Natural killer cell treated with Interleukin-12 subunit alpha and Interleukin-12 subunit beta and Interleukin-15 and Interleukin-18, amount 100 ng/mL, for 72 hours (primary cell): ENCODE measurements around the gene HGD. TPM values are rescaled to one million over a fixed set of nuclear protein-coding genes. Genes with fewer than 3 reads are reported as not detected.
A peak's percentile ranks its signal among the peaks of the same experiment; 100 is the strongest.
"Not testable (repeated sequence)": the region's sequence is repeated elsewhere in the genome, so short reads cannot be mapped to it uniquely, and the experiment has no call there.

ENCODE experiments used
- ATAC-seq, 2 donors: fragments of 150-1000 bp; cut with Tn5 transposase in 1 of 2; sonication (Bioruptor Pico), chemical (Tn5 transposase) in 1 of 2; 2 replicates each; pipeline ENCODE4 v1.10.0; 2021
- DNase-seq: peaks from one replicate; pipeline ENCODE4 v3.0.0; 2022; ENCODE audit warnings: low spot score
- H3K27ac Mint-ChIP-seq, 2 donors: 1 replicate in 1 of 2; 2 replicates in 1 of 2; pipeline ENCODE4 v1.8.0; 2022; ENCODE audit warnings: mixed read lengths in 2 of 2, mild to moderate bottlenecking in 1 of 2, moderate library complexity in 1 of 2
- H3K27me3 Mint-ChIP-seq, 2 donors: 1 replicate in 1 of 2; 2 replicates in 1 of 2; pipeline ENCODE4 v1.8.0; 2022; ENCODE audit warnings: mixed read lengths in 2 of 2
- H3K36me3 Mint-ChIP-seq: one replicate; pipeline ENCODE4 v1.8.0; 2022; ENCODE audit warnings: mixed read lengths
- H3K4me1 Mint-ChIP-seq, 2 donors: 1 replicate in 1 of 2; 2 replicates in 1 of 2; pipeline ENCODE4 v1.8.0; 2022; ENCODE audit warnings: low read depth in 2 of 2, mixed read lengths in 2 of 2, mild to moderate bottlenecking in 1 of 2
- H3K4me3 Mint-ChIP-seq: one replicate; pipeline ENCODE4 v1.8.0; 2022; ENCODE audit warnings: mixed read lengths
- H3K9me3 Mint-ChIP-seq: 2 replicates; pipeline ENCODE4 v1.8.0; 2022; ENCODE audit warnings: mixed read lengths
- total RNA-seq, 2 donors: library from RNA; stranded (reverse); gene quantifications; one replicate each; pipeline ENCODE4 v1.2.3, GENCODE V29; 2022

Gene HGD
- total RNA-seq, 2 donors from 2014 or later: 1.00 to 1.8 TPM

DNA sequence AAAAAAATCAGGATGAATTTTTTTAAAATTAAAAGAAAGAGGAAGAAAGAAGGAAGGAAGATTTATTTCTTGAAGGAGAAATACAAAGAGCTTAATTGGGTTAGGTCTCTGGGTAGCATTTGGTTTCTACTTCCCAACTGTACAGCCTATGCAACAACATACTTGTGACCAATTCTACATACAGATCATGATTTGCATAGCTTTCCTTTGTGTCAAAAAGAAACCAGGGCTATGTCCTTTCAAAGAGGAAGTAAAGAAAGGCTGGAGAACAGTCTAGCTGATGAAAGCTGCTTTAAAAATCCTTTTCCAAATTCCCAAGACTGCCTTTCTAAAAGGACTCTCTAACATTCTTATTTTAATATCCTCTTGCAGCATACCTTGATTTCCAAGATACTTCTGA, 6.1 kb upstream of the HGD start:
- ATAC-seq (no peak), DNase-seq (no peak)
- Mint-ChIP-seq H3K4me3 (no peak overlapping the region), H3K27me3 (no peaks in the 10 kb centered on the region), H3K27ac (no peak overlapping the region), H3K36me3 (no peaks in the 10 kb centered on the region), H3K4me1 (no peaks in the 10 kb centered on the region), H3K9me3 (no peaks in the 10 kb centered on the region)

DNA sequence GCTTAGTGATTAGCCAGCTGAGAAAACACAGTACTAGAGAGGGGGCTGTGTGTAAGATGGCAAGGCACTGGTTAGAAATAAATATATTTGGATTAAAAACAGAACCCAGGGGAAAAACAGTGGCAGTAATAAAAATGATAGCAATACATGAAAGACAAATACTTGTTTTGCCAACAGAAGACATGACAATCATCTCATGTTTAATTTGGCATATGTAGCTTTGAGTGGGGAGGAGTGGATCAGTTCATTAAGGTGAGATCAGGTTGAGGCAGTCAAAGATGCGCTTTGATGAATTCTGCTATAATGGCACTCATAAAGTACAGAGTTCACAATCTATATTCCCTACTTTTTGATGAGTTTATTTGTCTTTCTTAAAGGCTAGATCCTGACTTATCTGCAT, 3.4 kb upstream of the HGD start:
- no peak for ATAC-seq

DNA sequence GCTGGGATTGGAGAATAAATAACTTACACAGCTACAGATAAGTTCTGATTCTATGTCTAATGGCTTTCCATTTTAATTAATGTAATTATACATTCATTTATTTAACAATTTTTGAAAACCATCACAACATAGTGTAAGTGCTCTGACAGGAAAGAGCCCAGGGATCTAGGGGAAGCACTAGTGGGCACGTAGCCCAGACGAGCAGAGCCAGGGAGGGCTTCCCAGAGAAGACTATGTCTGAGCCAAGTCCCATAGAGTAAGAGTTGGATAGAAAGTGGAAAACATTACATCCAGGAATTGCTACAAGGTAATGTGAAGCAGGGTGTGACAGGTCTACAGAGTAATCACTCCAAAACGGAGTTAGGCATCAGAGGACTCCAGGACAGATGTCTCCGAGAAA, 2.9 kb upstream of the HGD start:
- DNase-seq (no peak), ATAC-seq (no peak)
- Mint-ChIP-seq H3K27ac (no peak overlapping the region), H3K4me3 (no peak overlapping the region), H3K36me3 (no peaks in the 10 kb centered on the region), H3K4me1 (no peaks in the 10 kb centered on the region), H3K27me3 (no peaks in the 10 kb centered on the region), H3K9me3 (no peaks in the 10 kb centered on the region)

More for the DNA sequence above, 3.4 kb upstream of the HGD start:
- Mint-ChIP-seq H3K27ac (no peak overlapping the region), H3K36me3 (no peaks in the 10 kb centered on the region), H3K27me3 (no peaks in the 10 kb centered on the region), H3K9me3 (no peaks in the 10 kb centered on the region), H3K4me3 (no peak overlapping the region), H3K4me1 (no peaks in the 10 kb centered on the region)
- no peak for DNase-seq

DNA sequence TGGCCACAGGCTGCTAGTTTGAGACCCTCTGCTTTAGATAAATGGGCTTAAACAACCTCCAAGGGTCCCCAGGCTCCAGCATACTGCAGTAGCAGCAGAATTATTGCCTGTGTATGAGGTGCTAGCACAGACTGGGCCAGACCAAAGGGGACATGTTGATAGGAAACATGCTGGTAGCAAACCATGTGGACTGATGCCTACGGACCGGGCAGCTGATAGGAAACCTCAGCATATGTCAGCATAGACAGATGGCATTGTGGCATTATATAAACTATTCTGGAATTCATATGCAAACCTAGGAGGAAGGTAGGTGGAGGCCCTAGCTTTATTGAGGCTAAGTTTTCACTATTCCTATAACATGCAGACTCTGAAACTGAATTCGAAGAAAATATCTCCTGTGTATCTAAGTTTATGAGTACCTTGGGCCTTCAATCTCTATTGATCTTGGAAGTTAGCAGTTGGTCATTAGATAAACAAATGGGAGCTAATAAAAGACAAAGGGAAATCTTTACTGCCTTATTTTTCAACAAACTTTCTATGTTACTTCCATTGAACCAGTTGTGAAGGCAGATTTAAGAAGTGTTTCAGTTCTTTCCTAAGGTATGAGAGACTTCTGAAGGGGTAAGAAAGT, 1.7 kb upstream of the HGD start:
- Mint-ChIP-seq H3K27ac (no peak overlapping the region), H3K36me3 (no peaks in the 10 kb centered on the region), H3K9me3 (no peaks in the 10 kb centered on the region), H3K4me3 (no peak overlapping the region), H3K27me3 (peaks cover 4 to 7% of the 10 kb centered on the region in 2 donors), H3K4me1 (peaks cover 0 to under 1% of the 10 kb centered on the region in 2 donors)
- no peak for ATAC-seq
- DNase-seq: no peak

DNA sequence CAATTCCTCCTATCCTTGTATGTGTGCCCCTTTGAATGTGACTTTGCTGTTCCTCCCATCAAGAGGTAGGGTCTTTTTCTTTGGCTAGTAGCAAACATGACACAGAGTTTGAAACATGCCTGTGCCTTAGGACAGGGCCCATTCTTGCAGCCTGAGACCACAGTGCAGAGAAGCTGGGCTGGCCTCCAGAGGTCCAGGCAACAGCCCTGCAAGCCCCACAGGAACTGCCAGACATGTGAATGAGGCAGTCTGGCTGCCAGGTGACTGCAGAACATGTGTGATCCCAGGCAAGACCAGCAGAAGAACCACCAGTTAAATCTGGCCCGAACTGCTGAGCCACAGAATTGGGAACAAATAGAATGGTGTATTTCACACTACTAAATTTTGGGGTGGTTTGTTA, 1.2 kb upstream of the HGD start:
- peaks cover 7% of the 10 kb centered on the region in 2 donors for H3K27me3 Mint-ChIP-seq
- no peaks in the 10 kb centered on the region for H3K36me3 Mint-ChIP-seq
- DNase-seq: no peak
- no peaks in the 10 kb centered on the region for H3K9me3 Mint-ChIP-seq
- peak in 1 of 2 donors; percentile 20 for ATAC-seq
- H3K4me3 Mint-ChIP-seq: no peak overlapping the region
- H3K4me1 Mint-ChIP-seq: peaks cover 6% of the 10 kb centered on the region in 2 donors
- H3K27ac Mint-ChIP-seq: no peak overlapping the region

DNA sequence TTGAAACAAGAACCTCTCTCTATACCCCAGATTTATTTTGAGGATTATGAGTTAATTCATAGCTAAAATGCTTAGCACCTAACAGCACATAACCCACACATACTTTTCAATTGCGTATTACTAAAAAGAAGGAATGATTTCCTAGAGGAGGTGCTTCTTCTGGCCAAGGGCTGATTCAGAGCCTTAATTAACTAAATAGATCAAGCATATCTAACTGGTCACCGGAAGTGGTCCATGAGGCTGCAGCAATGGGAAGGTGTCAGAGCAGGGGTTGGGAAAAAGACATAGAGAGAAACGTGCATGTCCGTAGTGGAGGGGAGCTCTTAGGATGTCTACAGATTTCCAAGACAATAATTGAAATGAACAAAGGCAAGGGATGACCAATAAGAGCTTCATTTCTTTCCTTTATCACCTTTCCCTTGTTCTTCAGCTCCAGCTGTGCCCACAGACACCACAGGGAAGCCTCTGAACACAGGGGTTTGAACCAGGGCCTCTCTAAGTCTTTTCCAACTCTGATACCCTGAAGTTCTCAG, 467 bp downstream of the HGD start:
- H3K4me3 Mint-ChIP-seq: no peak overlapping the region
- H3K27ac Mint-ChIP-seq: no peak overlapping the region
- peaks cover 6 to 9% of the 10 kb centered on the region in 2 donors for H3K4me1 Mint-ChIP-seq
- no peaks in the 10 kb centered on the region for H3K36me3 Mint-ChIP-seq
- H3K9me3 Mint-ChIP-seq: no peaks in the 10 kb centered on the region
- no peak for ATAC-seq
- peaks cover 13 to 14% of the 10 kb centered on the region in 2 donors for H3K27me3 Mint-ChIP-seq
- no peak for DNase-seq

DNA sequence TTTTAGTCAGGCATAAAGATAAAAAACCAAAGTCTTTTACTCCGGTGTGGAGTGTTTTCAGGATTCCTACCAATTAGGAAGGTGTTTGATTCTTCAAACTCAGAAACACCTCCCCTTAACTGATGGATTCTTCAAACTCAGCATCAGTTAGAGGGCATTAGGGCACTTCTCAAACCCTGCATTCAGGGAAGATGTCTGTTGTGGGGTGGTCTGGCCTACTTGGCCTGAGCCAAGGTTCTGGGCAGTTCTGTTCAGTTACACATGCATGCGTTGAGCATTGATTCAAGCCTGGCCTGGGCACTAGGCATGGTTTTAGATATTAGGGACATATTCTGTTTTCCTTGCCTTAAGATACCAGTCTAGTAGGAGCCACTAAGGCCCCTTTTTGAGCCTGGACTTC, 1.0 kb downstream of the HGD start:
- DNase-seq (no peak), ATAC-seq (no peak)
- peaks cover 13 to 17% of the 10 kb centered on the region in 2 donors for H3K27me3 Mint-ChIP-seq
- H3K4me3 Mint-ChIP-seq: no peak overlapping the region
- H3K4me1 Mint-ChIP-seq: peaks cover 6 to 9% of the 10 kb centered on the region in 2 donors
- H3K9me3 Mint-ChIP-seq: no peaks in the 10 kb centered on the region
- H3K36me3 Mint-ChIP-seq: no peaks in the 10 kb centered on the region
- H3K27ac Mint-ChIP-seq: no peak overlapping the region

DNA sequence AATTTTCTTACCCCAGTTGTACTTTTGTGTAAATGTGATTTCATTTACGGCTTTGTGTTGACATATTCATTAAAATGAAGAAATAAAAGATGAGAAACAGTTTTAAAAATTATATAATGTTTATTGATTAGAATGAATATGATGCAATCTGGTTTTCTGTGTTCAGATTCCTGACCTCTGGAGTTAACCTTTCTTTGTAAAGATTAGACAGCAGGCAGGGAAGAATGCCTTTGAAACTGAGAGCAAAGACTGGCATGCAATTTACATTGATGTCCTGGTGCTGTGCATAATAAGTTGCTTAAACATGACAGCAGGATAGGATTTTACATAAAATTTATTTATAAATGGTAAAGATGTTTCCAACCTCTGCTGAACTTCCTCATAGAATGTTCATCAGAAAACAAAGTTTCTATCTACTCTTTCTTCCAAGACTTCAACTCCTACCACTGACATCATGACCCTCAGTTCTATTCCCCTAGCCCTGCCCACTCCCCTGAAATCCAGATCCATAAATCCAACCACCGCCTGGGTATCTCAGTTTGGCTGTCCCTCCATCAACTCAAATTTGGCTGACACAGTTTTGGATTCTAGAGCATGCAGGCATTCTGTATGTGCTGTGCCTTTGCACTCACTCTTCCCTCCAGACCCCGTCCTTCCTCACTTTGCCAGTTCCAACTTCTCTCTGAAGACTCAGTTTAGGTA, 1.7 kb downstream of the HGD start:
- no peak for ATAC-seq
- H3K36me3 Mint-ChIP-seq: no peaks in the 10 kb centered on the region
- H3K4me3 Mint-ChIP-seq: no peak overlapping the region

DNA sequence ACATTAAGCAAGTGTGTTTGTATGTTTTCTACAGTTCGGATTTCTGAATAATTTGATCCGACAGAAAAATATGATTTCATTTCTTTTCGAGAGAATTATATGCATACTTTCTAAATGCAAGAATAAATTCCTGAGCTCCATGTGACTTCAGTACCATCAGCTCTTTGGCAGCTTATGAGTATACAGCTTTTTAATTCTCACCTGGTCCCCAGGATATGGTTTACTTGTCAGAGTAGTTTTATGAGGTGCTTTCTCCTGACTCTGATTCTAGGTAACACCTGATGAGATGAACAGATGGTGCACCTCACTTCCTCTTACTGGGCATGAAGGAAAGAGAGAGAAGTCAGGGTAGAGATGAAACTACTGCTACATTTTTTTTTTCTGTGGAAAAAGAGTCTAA, 3.1 kb downstream of the HGD start:
- no peak for DNase-seq
- H3K36me3 Mint-ChIP-seq: no peaks in the 10 kb centered on the region
- H3K4me1 Mint-ChIP-seq: peaks cover 6 to 9% of the 10 kb centered on the region in 2 donors
- peaks cover 13 to 17% of the 10 kb centered on the region in 2 donors for H3K27me3 Mint-ChIP-seq
- no peak overlapping the region for H3K4me3 Mint-ChIP-seq
- no peak for ATAC-seq
- no peak overlapping the region for H3K27ac Mint-ChIP-seq
- H3K9me3 Mint-ChIP-seq: no peaks in the 10 kb centered on the region

More for the DNA sequence above, 1.7 kb downstream of the HGD start:
- no peak overlapping the region for H3K27ac Mint-ChIP-seq
- H3K27me3 Mint-ChIP-seq: peaks cover 13 to 17% of the 10 kb centered on the region in 2 donors
- peaks cover 6 to 9% of the 10 kb centered on the region in 2 donors for H3K4me1 Mint-ChIP-seq
- DNase-seq: no peak
- H3K9me3 Mint-ChIP-seq: no peaks in the 10 kb centered on the region

DNA sequence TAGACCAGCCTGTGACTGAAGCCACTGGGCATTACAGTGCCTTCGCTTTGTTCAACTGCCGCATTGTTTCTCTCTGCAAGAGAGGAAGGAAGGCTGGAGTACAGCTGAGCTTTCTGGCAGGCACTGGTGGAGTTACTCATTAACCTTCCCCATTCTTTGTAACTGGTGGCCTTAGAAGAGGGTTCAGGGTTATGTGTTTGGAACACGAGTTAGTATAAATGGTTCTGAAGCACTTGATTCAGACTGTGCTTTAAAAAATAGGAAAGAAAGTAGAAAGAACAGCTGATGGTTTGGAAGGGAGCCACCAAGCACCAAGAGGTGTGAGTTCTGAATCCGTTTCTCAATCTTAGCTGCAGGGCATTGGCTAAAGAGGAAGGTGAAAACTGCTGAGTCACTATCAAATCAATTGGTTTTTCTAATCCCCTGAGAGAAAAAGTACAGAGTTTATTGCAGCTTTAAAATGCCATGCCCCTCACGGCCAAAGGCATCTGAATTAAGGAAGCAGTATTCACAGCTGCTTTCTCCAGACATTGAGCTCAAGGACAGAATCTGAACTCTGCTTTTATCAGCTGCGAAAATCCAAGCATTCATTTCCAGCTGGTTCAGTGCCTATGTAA, 3.6 kb downstream of the HGD start:
- DNase-seq: no peak
- Mint-ChIP-seq H3K27me3 (peaks cover 13 to 17% of the 10 kb centered on the region in 2 donors), H3K4me3 (no peak overlapping the region), H3K27ac (peak overlapping the region in 1 of 2 donors; percentile 29), H3K36me3 (no peaks in the 10 kb centered on the region), H3K4me1 (peaks cover 6 to 9% of the 10 kb centered on the region in 2 donors), H3K9me3 (no peaks in the 10 kb centered on the region)
- ATAC-seq: no peak

DNA sequence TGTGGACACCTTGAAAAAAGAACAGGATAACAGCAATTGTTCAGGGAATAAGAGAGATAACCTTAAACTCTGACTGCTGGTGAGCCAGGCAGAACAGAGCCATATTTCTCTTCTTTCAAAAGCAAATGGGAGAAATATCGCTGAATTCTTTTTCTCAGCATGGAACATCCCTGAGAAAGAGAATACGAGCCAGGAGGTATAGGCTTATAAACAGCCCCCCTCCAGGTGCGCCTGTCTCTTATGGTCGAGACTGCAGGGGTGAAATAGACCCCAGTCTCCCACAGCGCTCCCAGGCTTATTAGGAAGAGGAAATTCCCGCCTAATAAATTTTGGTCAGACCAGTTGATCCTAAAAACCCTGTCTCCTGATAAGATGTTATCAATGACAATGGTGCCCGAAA, 4.8 kb downstream of the HGD start:
- not testable (repeated sequence) for ATAC-seq, H3K9me3 Mint-ChIP-seq, DNase-seq, H3K36me3 Mint-ChIP-seq, H3K4me1 Mint-ChIP-seq, H3K4me3 Mint-ChIP-seq, H3K27ac Mint-ChIP-seq
- peaks cover 13 to 17% of the 10 kb centered on the region in 2 donors for H3K27me3 Mint-ChIP-seq

DNA sequence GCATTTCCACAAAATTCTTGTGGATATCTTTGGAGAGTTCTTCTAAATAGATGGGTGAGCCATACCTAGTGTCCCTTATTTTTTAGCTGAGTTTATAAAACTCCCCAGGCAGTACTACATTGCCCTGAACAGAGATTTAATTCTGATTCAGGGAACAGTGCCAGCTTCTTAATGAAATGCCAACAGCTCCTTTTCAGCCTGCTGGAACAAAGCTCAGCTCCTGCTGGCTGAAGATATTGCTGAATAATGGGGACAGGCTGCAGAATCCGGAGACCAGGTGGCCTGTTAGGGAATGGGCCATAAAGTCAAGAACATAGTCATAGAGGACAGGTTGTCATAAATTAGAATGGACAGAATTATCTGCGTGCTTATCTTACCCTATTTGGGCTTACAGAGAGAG, 8.9 kb downstream of the HGD start:
- Mint-ChIP-seq H3K27ac (no peak overlapping the region), H3K4me3 (no peak overlapping the region), H3K27me3 (peaks cover 7 to 13% of the 10 kb centered on the region in 2 donors), H3K4me1 (peaks cover 0 to 2% of the 10 kb centered on the region in 2 donors), H3K36me3 (no peaks in the 10 kb centered on the region), H3K9me3 (no peaks in the 10 kb centered on the region)
- DNase-seq: no peak
- ATAC-seq: no peak

DNA sequence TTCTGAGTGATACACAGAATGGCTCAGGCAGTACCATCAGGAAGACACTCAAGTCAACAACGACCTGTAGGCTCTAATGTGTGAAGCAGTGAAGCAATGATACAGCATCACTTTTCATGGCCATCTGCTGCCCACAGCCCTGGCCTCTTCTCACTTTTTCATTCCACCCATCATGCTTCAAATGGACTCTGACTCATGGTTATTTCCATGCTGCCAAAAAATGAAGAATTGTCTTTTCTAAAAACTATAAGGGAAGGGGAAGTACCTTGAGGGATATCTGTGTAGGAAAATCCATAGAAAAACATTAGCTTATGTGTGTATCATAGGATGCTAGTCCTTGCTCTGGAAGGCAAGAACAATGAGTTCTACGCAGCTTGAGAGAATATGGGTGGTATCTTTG, 11.5 kb downstream of the HGD start:
- Mint-ChIP-seq H3K9me3 (no peaks in the 10 kb centered on the region), H3K27me3 (peaks cover 10 to 16% of the 10 kb centered on the region in 2 donors), H3K27ac (no peak overlapping the region), H3K4me3 (no peak overlapping the region), H3K36me3 (no peaks in the 10 kb centered on the region), H3K4me1 (no peaks in the 10 kb centered on the region)
- no peak for DNase-seq
- ATAC-seq: no peak

DNA sequence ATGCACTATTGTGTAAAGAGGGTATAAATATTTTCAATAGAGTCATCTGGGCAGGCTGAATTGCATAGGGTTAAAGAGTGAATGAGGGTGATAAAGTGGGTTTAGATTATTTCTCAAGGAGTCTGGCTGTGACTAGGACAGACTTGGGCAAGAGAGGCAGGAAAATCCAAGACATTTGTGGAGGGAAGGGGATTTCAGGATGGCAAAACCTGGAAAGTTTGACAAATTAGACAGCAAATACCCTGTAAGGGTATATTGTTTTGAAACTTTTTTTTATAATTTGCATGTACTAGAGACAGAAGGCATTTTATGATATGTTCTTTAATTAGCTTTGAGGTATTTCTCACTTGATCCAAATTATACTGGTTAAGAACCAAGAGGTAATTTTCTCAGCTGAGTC, 17.1 kb downstream of the HGD start:
- Mint-ChIP-seq H3K27ac (no peak overlapping the region), H3K4me3 (no peak overlapping the region), H3K9me3 (no peaks in the 10 kb centered on the region), H3K36me3 (no peaks in the 10 kb centered on the region), H3K4me1 (no peaks in the 10 kb centered on the region), H3K27me3 (peaks cover 31 to 55% of the 10 kb centered on the region in 2 donors)
- DNase-seq: no peak
- no peak for ATAC-seq
